Bone marrow (tissue), 2 donors: ENCODE results near the gene DOCK4.

ENCODE experiments used
- DNase-seq, 2 donors: peaks; one replicate each; lab custom pipeline; 2025; lab: John Stamatoyannopoulos, UW

DOCK4 gene

DNA sequence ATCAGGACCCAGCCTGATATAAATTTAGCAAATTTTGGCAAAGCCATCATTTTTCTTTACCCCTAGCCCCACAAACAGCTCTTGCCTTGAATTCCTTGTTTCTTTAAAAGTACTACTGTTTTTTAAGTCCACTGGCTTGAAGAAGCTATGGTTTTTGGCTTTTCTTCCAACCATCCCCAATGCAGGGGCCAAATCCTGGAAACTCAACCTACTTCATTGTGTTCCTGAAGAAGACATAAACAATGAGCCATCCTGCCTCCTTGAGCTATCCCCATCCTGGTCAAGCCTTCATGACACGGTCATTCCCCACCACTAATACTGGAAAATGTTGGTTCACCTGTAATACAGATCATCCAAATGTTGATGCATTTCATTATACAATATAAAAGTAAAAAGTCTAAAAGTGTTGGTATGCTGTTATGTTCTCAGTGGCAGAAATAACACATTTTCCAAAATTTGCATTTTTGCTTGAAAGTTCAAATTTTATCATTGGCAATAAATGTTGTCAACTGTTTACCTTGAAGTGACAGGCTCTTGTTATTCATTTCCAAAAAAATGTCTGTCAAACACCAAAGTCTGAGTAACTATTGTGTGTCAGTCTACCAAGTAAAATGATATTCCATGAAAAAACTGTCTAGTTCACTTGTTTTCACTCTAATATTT is 92.2 kb downstream of the DOCK4 start:
- no peak for DNase-seq

- DNase-seq: no peak
These were observed 93.4 kb downstream of the DOCK4 start for GRCh38 chr7:112112822-112113255.

DNA sequence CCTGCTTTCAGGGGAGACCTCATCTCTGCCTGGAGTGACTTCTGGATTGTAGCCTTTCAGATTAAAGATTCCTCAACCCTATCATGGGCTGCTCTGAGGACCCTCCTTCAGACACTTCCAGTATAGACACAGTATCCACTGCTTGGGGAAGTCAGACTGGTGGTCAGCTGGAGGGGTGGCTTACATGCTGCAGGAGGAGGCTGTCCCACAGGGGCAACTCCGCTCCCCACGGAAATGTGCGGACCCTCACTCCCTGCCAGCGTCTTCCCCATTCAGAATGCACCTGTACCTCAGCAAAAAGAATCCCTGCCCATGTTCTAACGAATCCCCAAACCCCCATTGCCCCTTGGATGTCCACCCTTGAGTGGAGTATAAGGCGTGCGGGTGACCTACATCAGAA is 95.5 kb downstream of the DOCK4 start:
- DNase-seq: no peak

GRCh38 chr7:112110175-112110574 is 96.0 kb downstream of the DOCK4 start:
- no peak for DNase-seq

- DNase-seq: no peak
These were observed 97.2 kb downstream of the DOCK4 start for GRCh38 chr7:112108981-112109380.

- DNase-seq: no peak
These were observed 100.3 kb downstream of the DOCK4 start for GRCh38 chr7:112105584-112106530.

DNA sequence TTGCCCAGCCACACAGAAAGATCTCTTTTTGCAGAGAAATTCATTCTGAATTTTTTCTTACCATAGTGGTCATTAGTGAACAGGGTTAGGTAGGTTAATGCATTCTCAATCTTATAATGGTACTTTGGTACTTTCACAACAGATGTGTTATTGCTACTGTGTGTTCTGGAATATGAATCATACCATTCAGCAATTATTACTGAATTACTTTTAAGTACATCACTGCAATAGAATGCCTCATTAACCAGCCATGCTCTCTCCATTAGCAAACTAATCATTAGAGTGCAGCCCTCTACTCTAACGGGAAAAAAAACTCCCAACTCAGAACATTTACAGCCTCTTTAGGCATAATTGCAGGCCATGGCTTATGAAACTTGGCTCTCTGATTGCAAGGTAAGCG is 102.1 kb downstream of the DOCK4 start:
- no peak for DNase-seq

DNA sequence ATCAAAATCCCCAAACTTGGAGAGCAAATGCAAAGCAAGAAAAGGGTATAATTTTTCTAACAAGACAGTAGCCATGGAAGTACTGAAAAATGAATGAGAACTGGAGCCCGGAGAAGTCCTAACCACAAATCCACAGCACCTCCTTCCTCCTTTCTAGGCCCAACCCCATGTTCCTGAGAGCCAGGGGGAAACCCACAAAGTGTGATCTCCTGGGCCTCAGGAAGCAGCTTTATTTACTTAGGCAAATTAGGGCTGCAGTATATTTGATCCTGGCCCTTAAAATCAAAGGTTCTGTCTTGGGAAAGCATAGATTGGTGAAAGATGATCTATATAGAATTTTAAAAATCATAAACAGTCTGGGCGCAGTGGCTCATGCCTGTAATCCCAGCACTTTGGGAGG is 103.0 kb downstream of the DOCK4 start:
- no peak for DNase-seq

DNA sequence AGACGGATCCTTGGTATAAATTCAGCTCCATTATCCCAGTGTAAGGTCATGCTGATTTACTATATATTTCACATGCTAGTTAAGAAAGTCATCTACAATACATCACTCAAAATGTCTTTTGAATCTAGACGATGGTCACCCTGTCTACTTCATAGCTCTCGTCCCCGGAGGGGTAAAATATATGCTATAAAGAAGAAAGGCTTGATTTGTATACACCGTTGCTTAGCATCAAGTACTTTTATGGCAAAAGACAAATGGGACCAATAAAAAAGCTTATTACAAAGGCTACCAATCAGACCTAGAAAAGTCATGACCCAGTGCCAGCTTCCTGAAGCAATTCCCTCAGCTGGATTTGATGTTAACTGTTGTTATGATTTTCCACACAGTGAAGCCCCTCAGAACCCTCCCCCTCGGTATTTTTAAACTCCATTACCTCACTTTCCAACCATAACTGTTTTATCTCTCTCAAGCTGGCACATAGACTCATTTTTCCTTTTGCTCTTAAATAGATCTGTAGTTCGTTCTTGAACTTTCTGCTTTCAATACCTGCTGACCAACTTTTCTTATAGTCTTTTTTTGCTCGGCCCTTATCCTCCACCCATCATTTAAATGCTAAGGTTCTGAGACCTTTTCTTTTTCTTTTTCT is 104.9 kb downstream of the DOCK4 start:
- DNase-seq: no peak

GRCh38 chr7:112097524-112097923 is 108.7 kb downstream of the DOCK4 start:
- no peak for DNase-seq

DNA sequence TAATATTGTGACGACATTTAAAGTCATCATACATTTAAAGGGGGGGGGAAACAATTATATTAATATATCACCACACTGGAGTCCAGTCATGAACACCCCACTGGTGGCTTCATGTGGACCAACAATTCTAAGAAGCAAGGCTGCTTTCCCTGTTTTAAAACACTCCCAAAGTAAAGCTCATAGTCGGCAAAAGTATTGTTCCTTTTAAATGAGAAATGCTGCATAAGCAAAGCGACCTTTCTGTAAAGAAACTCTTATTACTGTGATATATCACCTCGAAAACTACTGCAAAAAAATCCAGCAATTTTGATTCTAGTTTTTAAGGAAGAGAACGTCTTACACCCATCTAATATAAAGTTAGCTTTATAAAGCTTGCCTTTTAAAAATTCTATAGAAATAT is 112.8 kb downstream of the DOCK4 start:
- no peak for DNase-seq

DNA sequence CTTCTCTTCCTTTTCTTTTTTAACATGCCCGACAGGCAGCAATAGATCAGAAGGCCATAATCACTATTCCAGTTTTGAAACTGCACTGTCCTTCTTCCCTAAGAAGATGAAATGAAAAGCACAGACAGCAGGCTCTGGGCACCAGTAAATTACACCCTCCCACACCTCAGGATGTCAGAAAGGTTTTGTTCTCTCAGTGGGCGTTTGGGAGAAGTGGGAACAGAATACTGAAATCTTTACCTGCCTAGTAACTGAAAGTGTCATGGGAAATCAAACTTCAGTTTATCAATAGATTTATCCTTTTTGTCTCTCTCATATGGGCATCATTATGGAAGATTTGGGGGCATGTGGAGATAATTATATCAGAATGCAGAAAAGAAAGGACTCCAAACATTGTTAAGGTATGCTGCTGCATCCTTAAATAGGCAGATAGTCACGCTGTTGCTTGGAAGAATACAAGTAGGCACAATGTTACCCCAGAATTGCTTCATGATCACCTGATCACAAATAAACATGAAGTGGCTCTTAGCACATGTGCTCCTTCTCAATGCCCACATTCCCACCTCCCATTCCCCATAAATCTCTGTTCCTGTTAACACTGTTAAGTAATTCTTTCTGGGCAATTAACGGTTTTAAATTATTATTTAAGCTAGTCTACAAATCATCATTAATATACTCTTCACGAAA is 113.3 kb downstream of the DOCK4 start:
- DNase-seq: no peak

GRCh38 chr7:112092306-112092705 is 113.9 kb downstream of the DOCK4 start:
- DNase-seq: no peak

DNA sequence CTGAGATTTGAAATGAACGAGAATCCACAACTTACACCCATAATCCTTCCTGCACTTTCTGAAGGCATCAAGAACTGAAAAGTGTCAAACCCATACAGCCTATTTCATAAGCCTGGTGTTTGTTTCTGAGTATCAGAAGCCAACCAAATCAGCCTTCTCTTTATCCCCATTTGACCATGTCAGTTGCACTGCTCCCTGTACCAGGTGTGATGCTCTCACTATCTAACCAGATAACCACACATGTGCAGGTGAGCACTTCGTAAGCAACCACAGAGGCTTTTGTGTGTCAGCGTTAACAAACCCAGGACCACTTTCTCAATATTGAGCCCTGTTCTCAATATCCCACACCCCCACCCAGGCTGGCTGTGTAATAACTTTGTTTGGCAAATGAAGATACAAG is 114.4 kb downstream of the DOCK4 start:
- no peak for DNase-seq

GRCh38 chr7:112089551-112089950 is 116.6 kb downstream of the DOCK4 start:
- DNase-seq: no peak

- DNase-seq: no peak
These were observed 117.6 kb downstream of the DOCK4 start for GRCh38 chr7:112088484-112089016.

- DNase-seq: no peak
These were observed 119.5 kb downstream of the DOCK4 start for GRCh38 chr7:112086496-112087254.

DNA sequence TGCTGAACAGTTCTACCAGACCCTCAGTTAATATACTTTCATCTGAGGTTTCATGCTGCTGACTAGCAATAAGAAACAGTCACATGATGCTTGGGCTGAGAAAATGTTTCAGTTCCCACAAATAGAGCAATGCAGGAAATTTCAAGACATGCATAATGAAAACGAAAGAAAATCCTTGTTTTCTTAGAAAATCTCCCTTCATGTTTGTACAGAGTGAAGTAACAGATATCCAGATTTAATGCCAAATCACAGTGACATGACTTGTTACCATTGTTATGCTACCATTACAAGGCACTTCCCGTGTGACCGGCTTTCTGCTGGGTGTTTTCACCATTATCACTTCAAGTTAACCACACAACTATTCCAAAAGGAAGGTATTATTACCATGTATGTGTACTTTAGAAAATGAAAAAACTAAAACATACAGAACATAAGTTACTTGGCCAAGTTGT is 121.7 kb downstream of the DOCK4 start:
- DNase-seq: no peak

GRCh38 chr7:112083776-112084355 is 122.3 kb downstream of the DOCK4 start:
- DNase-seq: no peak

DNA sequence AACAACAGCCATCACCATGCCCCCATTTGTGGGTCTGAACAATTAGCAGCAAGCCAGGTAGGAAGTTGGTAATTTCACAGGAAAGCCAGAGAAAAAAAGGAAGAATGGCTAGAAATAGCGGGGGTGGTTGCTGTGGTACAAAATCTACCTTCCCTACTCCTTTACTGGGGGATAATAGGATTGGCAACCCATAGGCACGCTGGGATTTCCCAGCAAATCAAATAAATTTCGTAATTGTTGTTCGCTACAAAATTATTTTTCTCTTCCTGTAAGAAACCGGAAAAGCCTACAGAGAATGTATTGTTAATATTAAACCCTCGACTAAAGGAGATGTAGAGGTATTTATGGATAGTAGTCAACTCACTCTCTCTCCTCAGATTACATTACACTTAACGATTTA is 123.9 kb downstream of the DOCK4 start:
- DNase-seq: no peak

- DNase-seq: no peak
These were observed 124.4 kb downstream of the DOCK4 start for GRCh38 chr7:112081778-112082177.
